ENCODE measurements around the gene ACACA. TPM values are rescaled to one million over a fixed set of nuclear protein-coding genes. Genes with fewer than 3 reads are reported as not detected.

The ACACA gene
- total and polyA plus RNA-seq, 2 donors (not counting 1 experiment from before 2014, with no cell fraction given): 45.2 to 123 TPM

DNA sequence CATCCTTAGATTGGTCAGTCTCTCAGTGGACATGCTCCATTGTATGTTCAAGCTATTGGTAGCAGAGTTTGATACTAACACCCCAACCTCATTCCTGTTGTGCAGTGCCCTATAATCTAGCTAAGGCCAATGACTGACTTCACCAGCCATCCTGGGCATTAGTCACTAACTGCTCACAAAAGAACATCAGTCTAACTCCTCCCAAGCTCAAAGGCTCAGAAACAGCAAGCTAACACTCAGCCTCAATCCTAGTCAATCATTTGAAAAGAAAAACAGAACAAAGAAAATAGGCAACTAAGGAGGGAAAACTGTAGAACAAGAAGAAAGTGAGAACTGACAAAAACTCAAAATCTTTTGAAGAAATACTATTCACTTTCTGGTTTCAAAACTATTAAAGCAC is 229.9 kb downstream of the ACACA start:
- Histone ChIP-seq H3K27me3 (ENCODE audit: control insufficient read depth, insufficient read depth, low read length) (no peaks in the 10 kb centered on the region), H4K20me1 (ENCODE audit: control insufficient read depth, extremely low read depth, insufficient read depth, low read length) (no peaks in the 10 kb centered on the region), H3K27ac (ENCODE audit: insufficient read depth, low read length) (no peak overlapping the region), H2AFZ (ENCODE audit: low read length) (no peak overlapping the region), H3K79me2 (ENCODE audit: control insufficient read depth, insufficient read depth, low read length) (no peaks in the 10 kb centered on the region), H3K36me3 (ENCODE audit: control insufficient read depth, insufficient read depth, low read length) (no peaks in the 10 kb centered on the region), H3K4me3 (replicated peaks in 1 of 4; ENCODE audit: control extremely low read depth in 1 of 4, insufficient read depth in 1 of 4, low read depth in 3 of 4, low read length in 4 of 4) (no peak overlapping the region), H3K4me2 (ENCODE audit: extremely low read depth, insufficient read depth, low read length) (no peak overlapping the region), H3K9me3 (ENCODE audit: control insufficient read depth, insufficient read depth, low read depth, low read length) (no peaks in the 10 kb centered on the region), H3K9ac (ENCODE audit: insufficient read depth, low read length) (no peak overlapping the region), H3K4me1 (ENCODE audit: control insufficient read depth, extremely low read depth, insufficient read depth, low read length) (peaks cover 3% of the 10 kb centered on the region)
- TF ChIP-seq EZH2 (IDR thresholded peaks at IDR 0.05; ENCODE audit: low read length, missing control alignments): no peak
- TF ChIP-seq, protein P1, sequence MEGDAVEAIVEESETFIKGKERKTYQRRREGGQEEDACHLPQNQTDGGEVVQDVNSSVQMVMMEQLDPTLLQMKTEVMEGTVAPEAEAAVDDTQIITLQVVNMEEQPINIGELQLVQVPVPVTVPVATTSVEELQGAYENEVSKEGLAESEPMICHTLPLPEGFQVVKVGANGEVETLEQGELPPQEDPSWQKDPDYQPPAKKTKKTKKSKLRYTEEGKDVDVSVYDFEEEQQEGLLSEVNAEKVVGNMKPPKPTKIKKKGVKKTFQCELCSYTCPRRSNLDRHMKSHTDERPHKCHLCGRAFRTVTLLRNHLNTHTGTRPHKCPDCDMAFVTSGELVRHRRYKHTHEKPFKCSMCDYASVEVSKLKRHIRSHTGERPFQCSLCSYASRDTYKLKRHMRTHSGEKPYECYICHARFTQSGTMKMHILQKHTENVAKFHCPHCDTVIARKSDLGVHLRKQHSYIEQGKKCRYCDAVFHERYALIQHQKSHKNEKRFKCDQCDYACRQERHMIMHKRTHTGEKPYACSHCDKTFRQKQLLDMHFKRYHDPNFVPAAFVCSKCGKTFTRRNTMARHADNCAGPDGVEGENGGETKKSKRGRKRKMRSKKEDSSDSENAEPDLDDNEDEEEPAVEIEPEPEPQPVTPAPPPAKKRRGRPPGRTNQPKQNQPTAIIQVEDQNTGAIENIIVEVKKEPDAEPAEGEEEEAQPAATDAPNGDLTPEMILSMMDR (conservative IDR thresholded peaks at IDR 0.05 in 1 of 2, IDR thresholded peaks at IDR 0.05 in 1 of 2; ENCODE audit: low read depth in 1 of 2, low read length in 2 of 2): no peak
- DNase-seq (ENCODE audit: low read depth in 2 of 2): peak; percentile 28 to 62

DNA sequence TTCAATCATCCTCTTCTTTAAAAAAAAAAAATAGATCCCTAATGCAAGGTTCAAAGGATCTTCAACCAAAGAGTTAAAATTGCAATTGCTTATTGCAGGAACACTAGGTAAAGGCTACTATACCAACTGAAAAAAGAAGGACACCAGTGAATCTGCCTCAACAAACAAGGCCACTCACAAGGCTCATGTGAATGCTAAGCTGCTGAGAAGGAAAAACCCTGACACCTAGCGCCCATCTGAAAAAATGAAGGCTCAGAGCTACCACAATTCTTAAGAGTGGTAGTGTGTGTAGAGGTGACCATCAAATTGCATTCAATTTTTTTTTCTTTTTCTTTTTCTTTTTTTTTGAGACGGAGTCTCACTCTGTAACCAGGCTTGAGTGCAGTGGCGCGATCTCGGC is 232.4 kb downstream of the ACACA start:
- Histone ChIP-seq H3K9me3 (ENCODE audit: control insufficient read depth, insufficient read depth, low read depth, low read length) (no peaks in the 10 kb centered on the region), H3K79me2 (ENCODE audit: control insufficient read depth, insufficient read depth, low read length) (no peaks in the 10 kb centered on the region), H2AFZ (ENCODE audit: low read length) (no peak overlapping the region), H3K9ac (ENCODE audit: insufficient read depth, low read length) (no peak overlapping the region), H3K27ac (ENCODE audit: insufficient read depth, low read length) (no peak overlapping the region), H3K36me3 (ENCODE audit: control insufficient read depth, insufficient read depth, low read length) (no peaks in the 10 kb centered on the region), H3K4me2 (ENCODE audit: extremely low read depth, insufficient read depth, low read length) (no peak overlapping the region), H3K4me3 (replicated peaks in 1 of 4; ENCODE audit: control extremely low read depth in 1 of 4, insufficient read depth in 1 of 4, low read depth in 3 of 4, low read length in 4 of 4) (no peak overlapping the region), H3K27me3 (ENCODE audit: control insufficient read depth, insufficient read depth, low read length) (no peaks in the 10 kb centered on the region), H3K4me1 (ENCODE audit: control insufficient read depth, extremely low read depth, insufficient read depth, low read length) (no peaks in the 10 kb centered on the region), H4K20me1 (ENCODE audit: control insufficient read depth, extremely low read depth, insufficient read depth, low read length) (no peaks in the 10 kb centered on the region)
- no peak for TF ChIP-seq EZH2 (IDR thresholded peaks at IDR 0.05; ENCODE audit: low read length, missing control alignments)
- TF ChIP-seq, protein P1 (conservative IDR thresholded peaks at IDR 0.05 in 1 of 2, IDR thresholded peaks at IDR 0.05 in 1 of 2; ENCODE audit: low read depth in 1 of 2, low read length in 2 of 2): peak; percentile 10 to 51
- DNase-seq (ENCODE audit: low read depth in 2 of 2): peak in 1 of 2 donors; percentile 59

DNA sequence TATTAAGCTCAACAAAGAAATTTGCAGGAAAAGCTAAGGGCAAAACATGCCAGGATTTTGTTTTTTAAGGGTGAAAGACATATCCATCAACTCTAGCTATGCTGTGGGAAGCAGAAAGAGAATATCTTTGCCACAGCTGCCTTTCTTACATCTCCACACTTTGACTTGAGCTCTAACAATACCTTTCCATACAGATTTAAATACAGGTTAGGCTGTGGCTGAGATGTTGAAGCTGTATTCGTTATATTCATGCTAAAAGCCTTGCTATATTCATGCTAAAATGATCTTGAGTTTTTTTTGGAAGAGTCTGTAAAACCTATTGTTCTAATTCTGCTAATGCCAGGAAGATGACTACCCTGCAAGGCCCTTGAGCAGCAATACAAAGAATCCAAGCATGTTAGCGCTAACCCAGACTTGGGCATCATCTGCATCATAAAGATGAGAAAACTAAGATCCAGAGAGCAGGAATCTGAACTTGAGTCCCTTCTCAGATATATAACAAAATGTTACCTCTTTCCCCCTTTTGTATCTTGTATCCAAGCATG is 235.7 kb downstream of the ACACA start:
- DNase-seq (ENCODE audit: low read depth in 2 of 2): no peak

More for the DNA sequence above, 235.7 kb downstream of the ACACA start:
- Histone ChIP-seq H3K4me3 (replicated peaks in 1 of 4; ENCODE audit: control extremely low read depth in 1 of 4, insufficient read depth in 1 of 4, low read depth in 3 of 4, low read length in 4 of 4) (no peak overlapping the region), H4K20me1 (ENCODE audit: control insufficient read depth, extremely low read depth, insufficient read depth, low read length) (no peaks in the 10 kb centered on the region), H3K79me2 (ENCODE audit: control insufficient read depth, insufficient read depth, low read length) (no peaks in the 10 kb centered on the region), H3K9me3 (ENCODE audit: control insufficient read depth, insufficient read depth, low read depth, low read length) (no peaks in the 10 kb centered on the region), H3K4me1 (ENCODE audit: control insufficient read depth, extremely low read depth, insufficient read depth, low read length) (no peaks in the 10 kb centered on the region), H3K9ac (ENCODE audit: insufficient read depth, low read length) (no peak overlapping the region), H3K27ac (ENCODE audit: insufficient read depth, low read length) (no peak overlapping the region), H3K4me2 (ENCODE audit: extremely low read depth, insufficient read depth, low read length) (no peak overlapping the region), H3K27me3 (ENCODE audit: control insufficient read depth, insufficient read depth, low read length) (no peaks in the 10 kb centered on the region), H2AFZ (ENCODE audit: low read length) (no peak overlapping the region), H3K36me3 (ENCODE audit: control insufficient read depth, insufficient read depth, low read length) (no peaks in the 10 kb centered on the region)
- TF ChIP-seq EZH2 (IDR thresholded peaks at IDR 0.05; ENCODE audit: low read length, missing control alignments): no peak
- TF ChIP-seq, protein P1 (conservative IDR thresholded peaks at IDR 0.05 in 1 of 2, IDR thresholded peaks at IDR 0.05 in 1 of 2; ENCODE audit: low read depth in 1 of 2, low read length in 2 of 2): no peak

Measured in fibroblast of lung (primary cell).